Testis (tissue), 3 donors: ENCODE data around the gene TBX5. TPM values are rescaled to one million over a fixed set of nuclear protein-coding genes. Genes with fewer than 3 reads are reported as not detected.

ENCODE experiments used
- DNase-seq: peaks from one replicate; pipeline ENCODE4 v3.0.0-alpha.2; 2019
- H3K27ac ChIP-seq, 2 donors: fragments of 200-600 bp; sonication (generic); one replicate each; pipeline ENCODE4 v1.5.1; 2019
- H3K27me3 ChIP-seq: fragments of 200-600 bp; sonication (generic); one replicate; pipeline ENCODE4 v1.5.1; 2019
- H3K36me3 ChIP-seq: fragments of 200-600 bp; sonication (generic); one replicate; pipeline ENCODE4 v1.5.1; 2017; ENCODE audit warnings: low read depth; ENCODE audit errors: missing control alignments
- H3K4me1 ChIP-seq: fragments of 200-600 bp; sonication (generic); one replicate; pipeline ENCODE4 v1.5.1; 2019
- H3K4me3 ChIP-seq, 2 donors: fragments of 200-600 bp; sonication (generic); one replicate each; pipeline ENCODE4 v1.5.1; 2017 to 2019
- H3K9me3 ChIP-seq: fragments of 200-600 bp; sonication (generic); one replicate; pipeline ENCODE4 v1.5.1; 2017
- POLR2A ChIP-seq: fragments of 450-650 bp; IDR thresholded peaks from one replicate; pipeline ENCODE4 v1.6.1; 2017; ENCODE audit warnings: antibody characterized with exemption, mild to moderate bottlenecking, moderate library complexity
- WGBS, 2 donors: methylation state at CpG; one replicate each; pipeline ENCODE4 v1.1.5; 2018; 5-methylcytosine and 5-hydroxymethylcytosine counted together
- intact Hi-C: fragments of 100-400 bp; cut with DNase I; formaldehyde crosslinking; loops from one replicate; pipeline ENCODE4 v1.15.1; 2023; ENCODE audit warnings: low total_unique reads
- polyA plus RNA-seq: library from polyadenylated mRNA; stranded (reverse); fragments of 350-450 nt; fragmentation: Illumina TruSeq; extraction: RNeasy Lipid Tissue Mini Kit (QIAGEN cat#74804); gene quantifications from one replicate; pipeline ENCODE4 v1.2.3, GENCODE V29; 2014; ENCODE audit warnings: low read depth, low replicate concordance; ENCODE audit not compliant: insufficient read depth
- total RNA-seq, 2 donors: library from RNA; depleted of rRNA; stranded (reverse); fragments of >200 nt; gene quantifications; one replicate each; pipeline ENCODE4 v1.2.3, GENCODE V29; 2016
- TF ChIP-seq, protein P1 (sequence below), 3 experiments: fragments of 450-650 bp in 2 of 3; fragments of 200-600 bp in 1 of 3; sonication (generic) in 1 of 3; IDR thresholded peaks; one replicate each; pipeline ENCODE4 v1.5.1; 2016 to 2019; ENCODE audit warnings: antibody characterized with exemption in 3 of 3, mild to moderate bottlenecking in 2 of 3, moderate library complexity in 1 of 3

TBX5 gene
- total and polyA plus RNA-seq, 3 donors from 2014 or later, result 0.12 to 0.62 TPM; not detected in 1

DNA sequence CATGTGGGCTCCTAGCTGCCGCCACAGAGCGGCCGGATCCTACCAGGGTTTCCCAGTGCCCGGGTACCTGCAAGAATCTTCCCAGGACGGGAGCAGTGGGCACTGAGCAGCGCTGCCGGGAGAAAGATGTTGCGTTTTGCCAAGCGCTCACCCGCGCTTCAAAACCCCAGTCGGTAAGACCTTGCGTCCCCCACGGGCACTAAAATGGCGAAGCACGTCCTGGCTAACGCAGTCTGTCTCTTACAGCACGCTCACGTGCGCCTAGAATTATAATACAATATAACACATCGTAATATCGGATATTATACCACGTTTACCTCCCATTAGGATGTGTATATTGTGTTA is 35.1 kb upstream of the TBX5 start:
- Histone ChIP-seq H3K4me1 (no peaks in the 10 kb centered on the region), H3K27me3 (no peaks in the 10 kb centered on the region), H3K27ac (no peak overlapping the region), H3K4me3 (peak overlapping the region in 1 of 2 donors; percentile 29), H3K9me3 (no peaks in the 10 kb centered on the region), H3K36me3 (no peaks in the 10 kb centered on the region)
- intact Hi-C loops, result no loop called here
- 1 to 5% methylated on average over 11 to 23 of the region's 23 CpGs for WGBS, 2 donors
- no peak for DNase-seq
- no peak for TF ChIP-seq POLR2A
- TF ChIP-seq, protein P1, sequence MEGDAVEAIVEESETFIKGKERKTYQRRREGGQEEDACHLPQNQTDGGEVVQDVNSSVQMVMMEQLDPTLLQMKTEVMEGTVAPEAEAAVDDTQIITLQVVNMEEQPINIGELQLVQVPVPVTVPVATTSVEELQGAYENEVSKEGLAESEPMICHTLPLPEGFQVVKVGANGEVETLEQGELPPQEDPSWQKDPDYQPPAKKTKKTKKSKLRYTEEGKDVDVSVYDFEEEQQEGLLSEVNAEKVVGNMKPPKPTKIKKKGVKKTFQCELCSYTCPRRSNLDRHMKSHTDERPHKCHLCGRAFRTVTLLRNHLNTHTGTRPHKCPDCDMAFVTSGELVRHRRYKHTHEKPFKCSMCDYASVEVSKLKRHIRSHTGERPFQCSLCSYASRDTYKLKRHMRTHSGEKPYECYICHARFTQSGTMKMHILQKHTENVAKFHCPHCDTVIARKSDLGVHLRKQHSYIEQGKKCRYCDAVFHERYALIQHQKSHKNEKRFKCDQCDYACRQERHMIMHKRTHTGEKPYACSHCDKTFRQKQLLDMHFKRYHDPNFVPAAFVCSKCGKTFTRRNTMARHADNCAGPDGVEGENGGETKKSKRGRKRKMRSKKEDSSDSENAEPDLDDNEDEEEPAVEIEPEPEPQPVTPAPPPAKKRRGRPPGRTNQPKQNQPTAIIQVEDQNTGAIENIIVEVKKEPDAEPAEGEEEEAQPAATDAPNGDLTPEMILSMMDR (IDR thresholded peaks at IDR 0.05), result no peak

DNA sequence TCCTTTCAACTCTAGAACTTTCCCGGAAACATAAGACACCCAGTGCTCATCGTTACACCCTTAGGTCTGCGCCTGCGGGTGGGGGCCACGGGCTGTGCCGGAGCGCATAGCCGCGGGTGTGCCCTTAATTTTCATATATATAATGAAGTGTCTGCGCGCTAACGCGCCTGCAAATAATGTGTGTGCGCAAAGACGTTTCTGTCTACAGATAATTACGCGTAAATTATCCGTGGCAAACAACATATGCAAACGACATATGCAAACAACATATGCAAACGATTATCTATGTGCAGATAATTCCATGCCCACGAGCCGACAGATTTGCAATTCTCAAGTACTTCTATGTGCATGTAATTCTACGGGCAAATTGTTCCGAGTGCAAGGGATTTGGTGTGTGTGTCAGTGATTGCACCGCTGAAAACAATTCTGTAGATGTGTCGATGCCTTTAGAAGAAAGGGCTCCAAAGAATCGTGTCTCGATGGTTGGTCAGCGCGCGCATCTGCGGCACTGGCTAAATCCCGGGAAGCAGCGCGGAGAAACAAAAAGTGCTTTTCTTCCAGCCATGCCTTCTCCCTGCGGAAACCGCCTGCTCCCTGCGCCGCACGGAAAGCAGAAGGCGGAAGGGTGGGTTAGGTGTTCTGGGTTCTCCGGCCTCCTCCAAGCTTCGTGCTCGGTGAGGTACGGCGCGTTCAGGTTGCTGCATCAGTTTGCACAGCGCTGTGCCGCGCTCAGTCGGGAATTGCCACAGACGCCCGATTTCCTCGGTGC is 34.5 kb upstream of the TBX5 start:
- no peak for DNase-seq
- TF ChIP-seq, protein P1 (IDR thresholded peaks at IDR 0.05), result no peak
- TF ChIP-seq POLR2A, result no peak
- no peaks in the 10 kb centered on the region for H3K36me3 ChIP-seq
- no peaks in the 10 kb centered on the region for H3K9me3 ChIP-seq
- intact Hi-C loops, result no loop called here
- no peaks in the 10 kb centered on the region for H3K27me3 ChIP-seq
- H3K27ac ChIP-seq, result no peak overlapping the region
- H3K4me3 ChIP-seq, result peak overlapping the region in 1 of 2 donors; percentile 29
- WGBS, 2 donors, result 1 to 3% methylated on average over 35 to 54 of the region's 54 CpGs
- H3K4me1 ChIP-seq, result no peaks in the 10 kb centered on the region

DNA sequence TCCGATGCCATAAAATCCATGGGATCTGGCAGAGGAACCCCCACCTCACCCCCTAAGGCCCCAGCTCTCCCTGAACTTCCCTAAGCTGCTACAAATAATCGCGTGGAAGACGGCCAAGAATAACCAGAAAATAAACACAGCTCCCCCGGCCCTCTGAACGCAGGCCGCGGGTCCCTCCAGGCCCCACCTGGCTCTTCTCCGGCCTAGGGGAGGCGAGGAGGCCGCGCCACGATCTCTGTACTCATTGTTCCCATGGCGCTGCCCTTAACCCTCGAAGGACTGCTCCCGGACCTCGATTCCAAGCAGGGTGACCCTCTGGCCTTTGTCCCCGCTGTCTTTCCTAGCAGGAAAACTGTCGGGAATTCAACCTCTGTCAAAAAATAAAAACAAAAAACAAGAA is 33.9 kb upstream of the TBX5 start:
- TF ChIP-seq POLR2A, result no peak
- TF ChIP-seq, protein P1 (IDR thresholded peaks at IDR 0.05), result no peak
- no peaks in the 10 kb centered on the region for H3K36me3 ChIP-seq
- WGBS, 2 donors, result 1% methylated on average over 19 of the region's 19 CpGs
- no peaks in the 10 kb centered on the region for H3K4me1 ChIP-seq
- H3K27me3 ChIP-seq, result no peaks in the 10 kb centered on the region
- intact Hi-C loops, result no loop called here
- H3K27ac ChIP-seq, result no peak overlapping the region
- no peak overlapping the region for H3K4me3 ChIP-seq
- DNase-seq, result no peak
- H3K9me3 ChIP-seq, result no peaks in the 10 kb centered on the region

DNA sequence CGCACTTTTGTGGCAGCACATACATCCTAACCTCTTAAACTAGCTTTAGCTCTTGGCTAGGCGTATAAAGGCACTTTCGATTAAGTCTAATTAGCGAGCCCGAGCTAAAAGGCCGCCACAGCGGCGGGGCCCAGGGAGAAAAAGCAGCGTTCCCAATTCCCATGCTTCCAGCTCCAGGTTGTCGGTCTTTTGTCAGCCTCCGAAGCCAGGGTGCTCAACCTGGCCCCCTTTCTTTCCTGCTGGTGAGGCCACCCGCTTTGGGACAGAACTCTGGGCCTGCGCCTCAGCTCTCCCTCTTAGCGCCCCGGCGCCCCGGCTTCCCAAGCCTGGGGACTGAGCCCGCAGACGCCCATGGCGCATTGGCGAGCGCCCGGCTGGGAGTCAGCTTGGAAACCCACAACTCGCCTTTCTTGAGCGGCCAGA is 33.3 kb upstream of the TBX5 start:
- no peak for TF ChIP-seq POLR2A
- TF ChIP-seq, protein P1 (IDR thresholded peaks at IDR 0.05), result no peak
- Histone ChIP-seq H3K4me3 (no peak overlapping the region), H3K36me3 (no peaks in the 10 kb centered on the region), H3K4me1 (no peaks in the 10 kb centered on the region), H3K27me3 (no peaks in the 10 kb centered on the region), H3K27ac (no peak overlapping the region), H3K9me3 (no peaks in the 10 kb centered on the region)
- no peak for DNase-seq
- intact Hi-C loops, result no loop called here
- 0 to 2% methylated on average over 25 of the region's 25 CpGs for WGBS, 2 donors
